Measurements from ENCODE around the gene RPL38.

- TF ChIP-seq CTCF (IDR thresholded peaks at IDR 0.05): no peak
- no peak for TF ChIP-seq POLR2A (IDR thresholded peaks at IDR 0.05)
Measured at GRCh38 chr17:74186498-74186897, 17.0 kb upstream of the RPL38 start.

All from prostate gland (tissue), 2 donors.